WTC11 (cell line): ENCODE data around the gene CTXND2. TPM values are rescaled to one million over a fixed set of nuclear protein-coding genes. Genes with fewer than 3 reads are reported as not detected.

Source experiments
- ATAC-seq: fragments of 200-7000 bp; cut with Tn5 transposase; 2 replicates; pipeline ENCODE4 v1.10.0; 2021; ENCODE audit warnings: mild to moderate bottlenecking, moderate library complexity
- CTCF ChIA-PET: fragments of 300-600 bp; sonication (Branson Sonifier 250); formaldehyde crosslinking; loops from one replicate; lab custom pipeline; 2021; ENCODE audit warnings: antibody characterized with exemption; lab: Charles Lee
- POLR2A ChIA-PET: fragments of 350-600 bp; sonication (Branson Sonifier 250); formaldehyde crosslinking; loops from one replicate; lab custom pipeline; 2021; ENCODE audit warnings: antibody characterized with exemption; lab: Charles Lee
- DNase-seq: peaks from one replicate; pipeline ENCODE4 v3.0.0; 2021; ENCODE audit warnings: low spot score
- H3K27ac Mint-ChIP-seq: 2 replicates; pipeline ENCODE4 v1.8.0; 2021; ENCODE audit warnings: mixed read lengths
- H3K27me3 Mint-ChIP-seq: 2 replicates; pipeline ENCODE4 v1.8.0; 2021; ENCODE audit warnings: low read depth, mild to moderate bottlenecking, moderate library complexity, mixed read lengths
- H3K36me3 Mint-ChIP-seq: 2 replicates; pipeline ENCODE4 v1.8.0; 2021; ENCODE audit warnings: mixed read lengths
- H3K4me1 Mint-ChIP-seq: 2 replicates; pipeline ENCODE4 v1.8.0; 2022; ENCODE audit warnings: mixed read lengths
- H3K4me3 Mint-ChIP-seq: 2 replicates; pipeline ENCODE4 v1.8.0; 2021; ENCODE audit warnings: mild to moderate bottlenecking, moderate library complexity, mixed read lengths
- H3K9me3 Mint-ChIP-seq: 2 replicates; pipeline ENCODE4 v1.8.0; 2021; ENCODE audit warnings: mixed read lengths
- CBFB ChIP-seq: sonication (generic); formaldehyde crosslinking; IDR thresholded peaks from 2 replicates; pipeline ENCODE4 v1.8.1; 2022; ENCODE audit warnings: mild to moderate bottlenecking, low read depth, missing genetic modification reagents
- ELF4 ChIP-seq: sonication (generic); formaldehyde crosslinking; IDR thresholded peaks from 2 replicates; pipeline ENCODE4 v1.8.1; 2022; ENCODE audit warnings: low read depth, mild to moderate bottlenecking, moderate library complexity, missing genetic modification reagents
- EMX1 ChIP-seq: fragments of 250-450 bp; sonication (Bioruptor Pico); IDR thresholded peaks from 2 replicates; pipeline ENCODE4 v1.8.0; 2021; ENCODE audit warnings: mild to moderate bottlenecking
- FOXP1 ChIP-seq: sonication (generic); formaldehyde crosslinking; IDR thresholded peaks from 2 replicates; pipeline ENCODE4 v1.8.0; 2022; ENCODE audit warnings: missing genetic modification reagents, mild to moderate bottlenecking, moderate library complexity, borderline replicate concordance
- HMGA2 ChIP-seq: fragments of 250-450 bp; sonication (Bioruptor Pico); IDR thresholded peaks from 2 replicates; pipeline ENCODE4 v1.4.0; 2021; ENCODE audit warnings: mild to moderate bottlenecking, moderate library complexity
- NFATC4 ChIP-seq: fragments of 250-450 bp; sonication (Bioruptor Pico); IDR thresholded peaks from 2 replicates; pipeline ENCODE4 v1.9.0; 2021; ENCODE audit warnings: mild to moderate bottlenecking
- NR2C2 ChIP-seq: sonication (generic); formaldehyde crosslinking; IDR thresholded peaks from 2 replicates; pipeline ENCODE4 v1.8.0; 2022; ENCODE audit warnings: mild to moderate bottlenecking, missing genetic modification reagents
- TCF7 ChIP-seq: sonication (generic); formaldehyde crosslinking; IDR thresholded peaks from 2 replicates; pipeline ENCODE4 v1.8.0; 2022; ENCODE audit warnings: mild to moderate bottlenecking, low read depth, missing genetic modification reagents, moderate library complexity
- ZNF396 ChIP-seq: fragments of 250-450 bp; sonication (Bioruptor Pico); IDR thresholded peaks from 2 replicates; pipeline ENCODE4 v1.8.0; 2021; ENCODE audit warnings: mild to moderate bottlenecking, moderate library complexity, borderline replicate concordance
- ZNF416 ChIP-seq: fragments of 250-450 bp; sonication (Bioruptor Pico); IDR thresholded peaks from 2 replicates; pipeline ENCODE4 v1.9.0; 2021; ENCODE audit warnings: mild to moderate bottlenecking, inconsistent platforms
- total RNA-seq: library from RNA; stranded (reverse); gene quantifications from 3 replicates; pipeline ENCODE4 v1.2.3, GENCODE V29; 2021
- TF ChIP-seq, protein P1 (sequence below): sonication (generic); formaldehyde crosslinking; IDR thresholded peaks from 2 replicates; pipeline ENCODE4 v1.8.1; 2023; ENCODE audit warnings: mild to moderate bottlenecking, missing genetic modification reagents
- TF ChIP-seq, protein P2 (sequence below): sonication (generic); formaldehyde crosslinking; IDR thresholded peaks from 2 replicates; pipeline ENCODE4 v1.8.1; 2023; ENCODE audit warnings: mild to moderate bottlenecking, moderate library complexity, missing genetic modification reagents
- TF ChIP-seq, protein P3 (sequence below): sonication (generic); formaldehyde crosslinking; IDR thresholded peaks from 2 replicates; pipeline ENCODE4 v1.8.1; 2022; ENCODE audit warnings: missing genetic modification reagents, borderline replicate concordance
- TF ChIP-seq, protein P4 (sequence below): fragments of 250-450 bp; sonication (Bioruptor Pico); IDR thresholded peaks from 2 replicates; pipeline ENCODE4 v2.1.2; 2022; ENCODE audit warnings: mild to moderate bottlenecking, moderate library complexity
- TF ChIP-seq, protein P5 (sequence below): fragments of 250-450 bp; sonication (Bioruptor Pico); IDR thresholded peaks from 2 replicates; pipeline ENCODE4 v1.9.0; 2021; ENCODE audit warnings: mild to moderate bottlenecking
- TF ChIP-seq, protein P6 (sequence below): sonication (generic); formaldehyde crosslinking; IDR thresholded peaks from 2 replicates; pipeline ENCODE4 v1.8.1; 2022; ENCODE audit warnings: low read depth, mild to moderate bottlenecking, moderate library complexity, missing genetic modification reagents, borderline replicate concordance
- TF ChIP-seq, protein P7 (sequence below): sonication (generic); formaldehyde crosslinking; IDR thresholded peaks from 2 replicates; pipeline ENCODE4 v1.8.1; 2023; ENCODE audit warnings: mild to moderate bottlenecking, missing genetic modification reagents, borderline replicate concordance
- TF ChIP-seq, protein P8 (sequence below): sonication (generic); formaldehyde crosslinking; IDR thresholded peaks from 2 replicates; pipeline ENCODE4 v1.8.0; 2022; ENCODE audit warnings: mild to moderate bottlenecking, missing genetic modification reagents

The CTXND2 gene
- total RNA-seq, 1 experiment from 2014 or later: not detected

DNA sequence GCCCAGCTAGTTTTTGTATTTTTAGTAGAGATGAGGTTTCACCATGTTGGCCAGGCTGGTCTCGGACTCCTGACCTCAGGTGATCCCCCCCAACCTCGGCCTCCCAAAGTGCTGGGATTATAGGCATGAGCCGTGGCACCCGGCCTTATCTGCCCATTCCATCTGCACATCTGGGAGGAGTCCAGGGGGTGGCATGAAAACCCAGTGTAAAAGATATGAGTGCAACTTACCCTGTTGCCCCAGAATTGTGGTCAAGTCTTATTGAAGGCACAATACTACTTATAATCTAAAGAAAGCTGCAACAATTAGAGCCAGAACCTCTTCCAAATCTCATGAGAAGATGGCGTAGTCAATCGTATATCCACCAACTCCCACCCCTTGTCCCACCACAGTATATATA, 18.4 kb downstream of the CTXND2 start:
- DNase-seq (no peak), ATAC-seq (no peak)
- CTCF ChIA-PET: interaction anchor here (0.7 kb wide), 1 partner anchor 69 kb away, joined by 5 read pairs; no protein-coding TSS in a partner anchor
- Mint-ChIP-seq H3K9me3 (peaks cover 18% of the 10 kb centered on the region), H3K27me3 (peaks cover 4% of the 10 kb centered on the region; the same call in 1 of the 2 replicates), H3K4me1 (no peaks in the 10 kb centered on the region), H3K4me3 (no peak overlapping the region), H3K36me3 (peaks cover 3% of the 10 kb centered on the region; the same call in 1 of the 2 replicates), H3K27ac (no peak overlapping the region)
- POLR2A ChIA-PET: no interaction called here
- TF ChIP-seq, protein P1, sequence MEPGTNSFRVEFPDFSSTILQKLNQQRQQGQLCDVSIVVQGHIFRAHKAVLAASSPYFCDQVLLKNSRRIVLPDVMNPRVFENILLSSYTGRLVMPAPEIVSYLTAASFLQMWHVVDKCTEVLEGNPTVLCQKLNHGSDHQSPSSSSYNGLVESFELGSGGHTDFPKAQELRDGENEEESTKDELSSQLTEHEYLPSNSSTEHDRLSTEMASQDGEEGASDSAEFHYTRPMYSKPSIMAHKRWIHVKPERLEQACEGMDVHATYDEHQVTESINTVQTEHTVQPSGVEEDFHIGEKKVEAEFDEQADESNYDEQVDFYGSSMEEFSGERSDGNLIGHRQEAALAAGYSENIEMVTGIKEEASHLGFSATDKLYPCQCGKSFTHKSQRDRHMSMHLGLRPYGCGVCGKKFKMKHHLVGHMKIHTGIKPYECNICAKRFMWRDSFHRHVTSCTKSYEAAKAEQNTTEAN (CRISPR knock-in tag): no peak
- TF ChIP-seq, protein P2, sequence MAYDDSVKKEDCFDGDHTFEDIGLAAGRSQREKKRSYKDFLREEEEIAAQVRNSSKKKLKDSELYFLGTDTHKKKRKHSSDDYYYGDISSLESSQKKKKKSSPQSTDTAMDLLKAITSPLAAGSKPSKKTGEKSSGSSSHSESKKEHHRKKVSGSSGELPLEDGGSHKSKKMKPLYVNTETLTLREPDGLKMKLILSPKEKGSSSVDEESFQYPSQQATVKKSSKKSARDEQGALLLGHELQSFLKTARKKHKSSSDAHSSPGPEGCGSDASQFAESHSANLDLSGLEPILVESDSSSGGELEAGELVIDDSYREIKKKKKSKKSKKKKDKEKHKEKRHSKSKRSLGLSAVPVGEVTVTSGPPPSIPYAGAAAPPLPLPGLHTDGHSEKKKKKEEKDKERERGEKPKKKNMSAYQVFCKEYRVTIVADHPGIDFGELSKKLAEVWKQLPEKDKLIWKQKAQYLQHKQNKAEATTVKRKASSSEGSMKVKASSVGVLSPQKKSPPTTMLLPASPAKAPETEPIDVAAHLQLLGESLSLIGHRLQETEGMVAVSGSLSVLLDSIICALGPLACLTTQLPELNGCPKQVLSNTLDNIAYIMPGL (CRISPR knock-in tag): no peak
- TF ChIP-seq EMX1 (CRISPR knock-in tag) (no peak), FOXP1 (CRISPR knock-in tag) (no peak)
- TF ChIP-seq, protein P3, sequence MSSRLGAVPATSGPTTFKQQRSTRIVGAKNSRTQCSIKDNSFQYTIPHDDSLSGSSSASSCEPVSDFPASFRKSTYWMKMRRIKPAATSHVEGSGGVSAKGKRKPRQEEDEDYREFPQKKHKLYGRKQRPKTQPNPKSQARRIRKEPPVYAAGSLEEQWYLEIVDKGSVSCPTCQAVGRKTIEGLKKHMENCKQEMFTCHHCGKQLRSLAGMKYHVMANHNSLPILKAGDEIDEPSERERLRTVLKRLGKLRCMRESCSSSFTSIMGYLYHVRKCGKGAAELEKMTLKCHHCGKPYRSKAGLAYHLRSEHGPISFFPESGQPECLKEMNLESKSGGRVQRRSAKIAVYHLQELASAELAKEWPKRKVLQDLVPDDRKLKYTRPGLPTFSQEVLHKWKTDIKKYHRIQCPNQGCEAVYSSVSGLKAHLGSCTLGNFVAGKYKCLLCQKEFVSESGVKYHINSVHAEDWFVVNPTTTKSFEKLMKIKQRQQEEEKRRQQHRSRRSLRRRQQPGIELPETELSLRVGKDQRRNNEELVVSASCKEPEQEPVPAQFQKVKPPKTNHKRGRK (CRISPR knock-in tag): no peak

DNA sequence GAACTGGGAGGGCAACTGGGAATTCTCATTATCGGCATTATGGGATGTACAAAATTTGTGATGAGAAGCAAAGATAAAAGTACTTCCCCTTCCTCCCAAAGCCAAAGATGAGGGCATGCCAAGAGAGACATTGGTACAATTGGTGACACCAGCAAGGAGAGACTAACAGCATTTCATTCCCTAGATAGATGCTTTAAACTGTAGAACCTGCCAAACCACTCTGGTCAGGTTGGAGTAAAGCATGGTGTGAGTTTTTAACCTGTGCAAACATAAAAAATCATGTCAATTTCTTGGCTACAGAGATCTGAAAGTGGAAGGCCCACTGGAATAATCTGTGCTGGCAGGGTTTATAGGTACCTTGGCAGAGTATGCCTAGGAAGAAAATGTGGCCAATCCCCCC, 19.4 kb downstream of the CTXND2 start:
- POLR2A ChIA-PET: no interaction called here
- no peak for ATAC-seq
- Mint-ChIP-seq H3K9me3 (peaks cover 12% of the 10 kb centered on the region), H3K27ac (no peak overlapping the region), H3K4me3 (no peak overlapping the region)
- TF ChIP-seq, protein P4, sequence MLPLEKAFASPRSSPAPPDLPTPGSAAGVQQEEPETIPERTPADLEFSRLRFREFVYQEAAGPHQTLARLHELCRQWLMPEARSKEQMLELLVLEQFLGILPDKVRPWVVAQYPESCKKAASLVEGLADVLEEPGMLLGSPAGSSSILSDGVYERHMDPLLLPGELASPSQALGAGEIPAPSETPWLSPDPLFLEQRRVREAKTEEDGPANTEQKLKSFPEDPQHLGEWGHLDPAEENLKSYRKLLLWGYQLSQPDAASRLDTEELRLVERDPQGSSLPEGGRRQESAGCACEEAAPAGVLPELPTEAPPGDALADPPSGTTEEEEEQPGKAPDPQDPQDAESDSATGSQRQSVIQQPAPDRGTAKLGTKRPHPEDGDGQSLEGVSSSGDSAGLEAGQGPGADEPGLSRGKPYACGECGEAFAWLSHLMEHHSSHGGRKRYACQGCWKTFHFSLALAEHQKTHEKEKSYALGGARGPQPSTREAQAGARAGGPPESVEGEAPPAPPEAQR (CRISPR knock-in tag): no peak
- no peak for TF ChIP-seq EMX1 (CRISPR knock-in tag)
- no peak for TF ChIP-seq TCF7 (CRISPR knock-in tag)
- TF ChIP-seq, protein P5, sequence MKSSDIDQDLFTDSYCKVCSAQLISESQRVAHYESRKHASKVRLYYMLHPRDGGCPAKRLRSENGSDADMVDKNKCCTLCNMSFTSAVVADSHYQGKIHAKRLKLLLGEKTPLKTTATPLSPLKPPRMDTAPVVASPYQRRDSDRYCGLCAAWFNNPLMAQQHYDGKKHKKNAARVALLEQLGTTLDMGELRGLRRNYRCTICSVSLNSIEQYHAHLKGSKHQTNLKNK (CRISPR knock-in tag): no peak
- TF ChIP-seq NR2C2 (CRISPR knock-in tag): no peak
- no peak for TF ChIP-seq HMGA2 (CRISPR knock-in tag)
- TF ChIP-seq CBFB: no peak
- no peak for TF ChIP-seq ELF4 (CRISPR knock-in tag)
- TF ChIP-seq ZNF416 (CRISPR knock-in tag): no peak
- no peak for TF ChIP-seq ZNF396 (CRISPR knock-in tag)
- TF ChIP-seq, protein P6, sequence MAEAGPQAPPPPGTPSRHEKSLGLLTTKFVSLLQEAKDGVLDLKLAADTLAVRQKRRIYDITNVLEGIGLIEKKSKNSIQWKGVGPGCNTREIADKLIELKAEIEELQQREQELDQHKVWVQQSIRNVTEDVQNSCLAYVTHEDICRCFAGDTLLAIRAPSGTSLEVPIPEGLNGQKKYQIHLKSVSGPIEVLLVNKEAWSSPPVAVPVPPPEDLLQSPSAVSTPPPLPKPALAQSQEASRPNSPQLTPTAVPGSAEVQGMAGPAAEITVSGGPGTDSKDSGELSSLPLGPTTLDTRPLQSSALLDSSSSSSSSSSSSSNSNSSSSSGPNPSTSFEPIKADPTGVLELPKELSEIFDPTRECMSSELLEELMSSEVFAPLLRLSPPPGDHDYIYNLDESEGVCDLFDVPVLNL (CRISPR knock-in tag): no peak
- no peak for TF ChIP-seq NFATC4 (CRISPR knock-in tag)
- TF ChIP-seq, protein P7, sequence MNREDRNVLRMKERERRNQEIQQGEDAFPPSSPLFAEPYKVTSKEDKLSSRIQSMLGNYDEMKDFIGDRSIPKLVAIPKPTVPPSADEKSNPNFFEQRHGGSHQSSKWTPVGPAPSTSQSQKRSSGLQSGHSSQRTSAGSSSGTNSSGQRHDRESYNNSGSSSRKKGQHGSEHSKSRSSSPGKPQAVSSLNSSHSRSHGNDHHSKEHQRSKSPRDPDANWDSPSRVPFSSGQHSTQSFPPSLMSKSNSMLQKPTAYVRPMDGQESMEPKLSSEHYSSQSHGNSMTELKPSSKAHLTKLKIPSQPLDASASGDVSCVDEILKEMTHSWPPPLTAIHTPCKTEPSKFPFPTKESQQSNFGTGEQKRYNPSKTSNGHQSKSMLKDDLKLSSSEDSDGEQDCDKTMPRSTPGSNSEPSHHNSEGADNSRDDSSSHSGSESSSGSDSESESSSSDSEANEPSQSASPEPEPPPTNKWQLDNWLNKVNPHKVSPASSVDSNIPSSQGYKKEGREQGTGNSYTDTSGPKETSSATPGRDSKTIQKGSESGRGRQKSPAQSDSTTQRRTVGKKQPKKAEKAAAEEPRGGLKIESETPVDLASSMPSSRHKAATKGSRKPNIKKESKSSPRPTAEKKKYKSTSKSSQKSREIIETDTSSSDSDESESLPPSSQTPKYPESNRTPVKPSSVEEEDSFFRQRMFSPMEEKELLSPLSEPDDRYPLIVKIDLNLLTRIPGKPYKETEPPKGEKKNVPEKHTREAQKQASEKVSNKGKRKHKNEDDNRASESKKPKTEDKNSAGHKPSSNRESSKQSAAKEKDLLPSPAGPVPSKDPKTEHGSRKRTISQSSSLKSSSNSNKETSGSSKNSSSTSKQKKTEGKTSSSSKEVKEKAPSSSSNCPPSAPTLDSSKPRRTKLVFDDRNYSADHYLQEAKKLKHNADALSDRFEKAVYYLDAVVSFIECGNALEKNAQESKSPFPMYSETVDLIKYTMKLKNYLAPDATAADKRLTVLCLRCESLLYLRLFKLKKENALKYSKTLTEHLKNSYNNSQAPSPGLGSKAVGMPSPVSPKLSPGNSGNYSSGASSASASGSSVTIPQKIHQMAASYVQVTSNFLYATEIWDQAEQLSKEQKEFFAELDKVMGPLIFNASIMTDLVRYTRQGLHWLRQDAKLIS (CRISPR knock-in tag): no peak
- TF ChIP-seq, protein P8, sequence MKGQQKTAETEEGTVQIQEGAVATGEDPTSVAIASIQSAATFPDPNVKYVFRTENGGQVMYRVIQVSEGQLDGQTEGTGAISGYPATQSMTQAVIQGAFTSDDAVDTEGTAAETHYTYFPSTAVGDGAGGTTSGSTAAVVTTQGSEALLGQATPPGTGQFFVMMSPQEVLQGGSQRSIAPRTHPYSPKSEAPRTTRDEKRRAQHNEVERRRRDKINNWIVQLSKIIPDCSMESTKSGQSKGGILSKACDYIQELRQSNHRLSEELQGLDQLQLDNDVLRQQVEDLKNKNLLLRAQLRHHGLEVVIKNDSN: no peak
- TF ChIP-seq, all 79 proteins: peak for 0
- Mint-ChIP-seq H3K27me3 (peaks cover 4% of the 10 kb centered on the region; the same call in 1 of the 2 replicates), H3K4me1 (no peaks in the 10 kb centered on the region), H3K36me3 (peaks cover 3% of the 10 kb centered on the region; the same call in 1 of the 2 replicates)
- CTCF ChIA-PET: no interaction called here
- DNase-seq: no peak
